T-cell (primary cell): Measurements from ENCODE around the gene IVD. TPM values are rescaled to one million over a fixed set of nuclear protein-coding genes. Genes with fewer than 3 reads are reported as not detected.

Experiments used
- ATAC-seq, 4 experiments: fragments of 200-7000 bp in 3 of 4; fragments of 150-1000 bp in 1 of 4; cut with Tn5 transposase; replicated peaks in 1 of 4; 1 replicate in 3 of 4; 2 replicates in 1 of 4; pipeline ENCODE4 v1.10.0; 2021; ENCODE audit warnings: moderate library complexity in 3 of 4, mild to moderate bottlenecking in 2 of 4, moderate number of reproducible peaks in 1 of 4
- CTCF ChIA-PET, 2 donors: fragments of 300-600 bp; sonication (Branson Sonifier 250); formaldehyde crosslinking; loops; one replicate each; lab custom pipeline; 2022; ENCODE audit warnings: antibody characterized with exemption in 2 of 2; lab: Charles Lee
- POLR2A ChIA-PET, 2 donors: fragments of 300-600 bp; sonication (Branson Sonifier 250); formaldehyde crosslinking; loops; one replicate each; lab custom pipeline; 2022; ENCODE audit warnings: antibody characterized with exemption in 2 of 2; lab: Charles Lee
- DNase-seq, 35 experiments: peaks; one replicate each; pipeline versions ENCODE4 v3.0.0 to v3.0.0-alpha.2; 2013 to 2023
- H3K27ac ChIP-seq: one replicate; pipeline ENCODE4 v1.5.1; 2013; ENCODE audit warnings: low read length
- H3K27me3 ChIP-seq, 2 experiments: replicated peaks in 1 of 2; 1 replicate in 1 of 2; 2 replicates in 1 of 2; pipeline versions ENCODE4 v1.6.1 to v1.7.0; 2013; ENCODE audit warnings: low read length in 1 of 2, mixed read lengths in 1 of 2; ENCODE audit not compliant: control insufficient read depth in 2 of 2, insufficient read depth in 2 of 2; ENCODE audit errors: extremely low read depth in 1 of 2
- H3K36me3 ChIP-seq, 2 donors: 1 replicate in 1 of 2; 2 replicates in 1 of 2; pipeline versions ENCODE4 v1.6.1 to v1.7.0; 2013; ENCODE audit warnings: low read length in 1 of 2; ENCODE audit not compliant: control insufficient read depth in 2 of 2, insufficient read depth in 1 of 2; ENCODE audit errors: extremely low read depth in 1 of 2
- H3K4me1 ChIP-seq, 2 experiments: 1 replicate in 1 of 2; 2 replicates in 1 of 2; pipeline versions ENCODE4 v1.6.1 to v1.7.0; 2013; ENCODE audit warnings: low read length in 2 of 2, mixed read lengths in 1 of 2; ENCODE audit not compliant: insufficient read depth in 2 of 2, control insufficient read depth in 1 of 2; ENCODE audit errors: extremely low read depth in 1 of 2
- H3K4me3 ChIP-seq, 2 donors: 1 replicate in 1 of 2; 2 replicates in 1 of 2; pipeline versions ENCODE4 v1.5.1 to v1.7.0; 2013; ENCODE audit warnings: mild to moderate bottlenecking in 2 of 2, low read length in 1 of 2, moderate library complexity in 1 of 2; ENCODE audit not compliant: control insufficient read depth in 1 of 2; ENCODE audit errors: extremely low read depth in 1 of 2
- H3K9me3 ChIP-seq: 2 replicates; pipeline ENCODE4 v1.7.0; 2013
- H3K27ac Mint-ChIP-seq, 2 donors: one replicate each; pipeline ENCODE4 v1.8.0; 2020 to 2021; ENCODE audit warnings: mild to moderate bottlenecking in 2 of 2, mixed read lengths in 2 of 2
- H3K27me3 Mint-ChIP-seq, 2 donors: one replicate each; pipeline ENCODE4 v1.8.0; 2021 to 2022; ENCODE audit warnings: mixed read lengths in 2 of 2
- H3K36me3 Mint-ChIP-seq: one replicate; pipeline ENCODE4 v1.8.0; 2021; ENCODE audit warnings: mixed read lengths
- H3K4me1 Mint-ChIP-seq, 3 donors: one replicate each; pipeline ENCODE4 v1.8.0; 2020 to 2022; ENCODE audit warnings: mixed read lengths in 3 of 3, mild to moderate bottlenecking in 1 of 3
- H3K4me3 Mint-ChIP-seq, 3 donors: one replicate each; pipeline ENCODE4 v1.8.0; 2020 to 2022; ENCODE audit warnings: mild to moderate bottlenecking in 3 of 3, mixed read lengths in 3 of 3, moderate library complexity in 3 of 3
- H3K9me3 Mint-ChIP-seq, 3 donors: one replicate each; pipeline ENCODE4 v1.8.0; 2020 to 2022; ENCODE audit warnings: mixed read lengths in 3 of 3
- WGBS: methylation state at CpG from one replicate; pipeline ENCODE4 v1.1.5; 2013; ENCODE audit warnings: missing lambda C conversion rate; ENCODE audit not compliant: insufficient coverage; 5-methylcytosine and 5-hydroxymethylcytosine counted together
- total RNA-seq, 35 experiments: library from RNA in 6 of 35; stranded (reverse) in 6 of 35; fragments of 120-200 nt in 1 of 35; gene quantifications; one replicate each; pipeline versions ENCODE4 v1.2.1 to v1.2.4 and lab custom pipeline; 2013 to 2026

The IVD gene
- total RNA-seq, 5 donors from 2014 or later (not counting 1 experiment from before 2014, with no cell fraction given) = 52.3 to 89.8 (median 81.4) TPM

GRCh38 chr15:40468898-40469331, 63.3 kb downstream of the IVD start:
- Histone ChIP-seq H3K27ac (peak overlapping the region; percentile 78), H3K4me3 (no peak overlapping the region), H3K4me1 (peaks cover 2 to 35% of the 10 kb centered on the region in 2 experiments), H3K36me3 (peaks cover 21 to 27% of the 10 kb centered on the region in 2 donors), H3K27me3 (no peaks in the 10 kb centered on the region), H3K9me3 (no peaks in the 10 kb centered on the region)
- Mint-ChIP-seq H3K9me3 (no peaks in the 10 kb centered on the region), H3K27me3 (no peaks in the 10 kb centered on the region), H3K4me1 (peaks cover 26 to 34% (median 30%) of the 10 kb centered on the region in 3 donors), H3K4me3 (no peak overlapping the region), H3K27ac (peak overlapping the region; percentile 81 to 87), H3K36me3 (peaks cover 11% of the 10 kb centered on the region)
- ATAC-seq = no peak
- ChIA-PET POLR2A (no interaction called here), CTCF (interaction anchor here (0.6 to 1.5 kb wide), 3 partner anchors 14 to 37 kb away, joined by 3 to 8 read pairs (median 3); no protein-coding TSS in a partner anchor)
- peak in 1 of 35 experiments; percentile 20 for DNase-seq
- WGBS = 100% methylated on average over 3 of the region's 4 CpGs

- Histone ChIP-seq H3K27ac (peak overlapping the region; percentile 78), H3K9me3 (no peaks in the 10 kb centered on the region), H3K4me3 (peak overlapping the region in 1 of 2 donors; percentile 44), H3K27me3 (no peaks in the 10 kb centered on the region), H3K36me3 (peaks cover 11 to 18% of the 10 kb centered on the region in 2 donors), H3K4me1 (peaks cover 2 to 34% of the 10 kb centered on the region in 2 experiments)
- Mint-ChIP-seq H3K4me1 (peaks cover 26 to 34% (median 30%) of the 10 kb centered on the region in 3 donors), H3K9me3 (no peaks in the 10 kb centered on the region), H3K36me3 (peaks cover 11% of the 10 kb centered on the region), H3K27ac (peak overlapping the region; percentile 81 to 87), H3K4me3 (peak overlapping the region; percentile 60 to 71 (median 64)), H3K27me3 (no peaks in the 10 kb centered on the region)
- WGBS = 93% methylated on average over 6 of the region's 7 CpGs
- DNase-seq (peak in 1 of 35 experiments; percentile 21), ATAC-seq (no peak)
- CTCF ChIA-PET = interaction anchor here (0.5 to 1.5 kb wide), 3 partner anchors 24 to 170 kb away, joined by 3 read pairs; no protein-coding TSS in a partner anchor
- POLR2A ChIA-PET = no interaction called here
Measured at GRCh38 chr15:40469776-40470390, 64.3 kb downstream of the IVD start.

DNA sequence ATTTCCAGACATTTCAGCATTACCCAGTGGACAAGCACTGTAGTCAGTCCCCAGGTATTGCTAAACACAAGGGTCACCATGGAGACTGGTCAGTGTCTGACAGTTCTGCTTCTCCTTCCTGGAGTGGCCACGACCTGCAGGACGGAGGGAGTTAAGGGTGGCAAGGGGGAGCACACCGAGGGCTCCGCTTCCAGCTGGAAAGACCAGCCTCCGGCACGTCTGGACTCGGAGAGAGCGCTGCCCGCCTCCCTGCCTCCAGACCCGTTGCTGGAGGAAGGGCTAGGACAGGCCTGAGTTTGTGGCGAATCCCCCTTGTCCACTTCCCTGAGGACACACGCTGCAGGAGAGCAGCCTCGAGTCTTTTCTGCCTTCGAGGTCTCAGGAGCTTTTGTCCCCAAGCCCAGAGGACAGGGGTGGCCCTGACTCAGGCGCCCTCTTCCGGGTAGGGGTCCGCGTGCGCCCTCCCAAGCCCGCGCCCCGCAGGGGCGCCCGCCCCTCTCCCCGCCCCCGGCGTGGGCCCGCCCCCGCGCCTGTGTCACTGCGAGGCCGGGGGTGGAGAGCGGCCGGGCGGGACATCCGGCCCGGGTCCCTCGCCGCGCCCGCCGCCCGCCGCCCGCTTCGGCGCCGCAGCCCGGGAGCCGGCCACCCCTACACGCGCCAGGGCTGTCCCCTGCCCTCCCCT, 65.0 kb downstream of the IVD start, which contains the start of gene CHST14:
CHST14 (plus strand) TSS at position 562 of the 682 bp plus-strand sequence. CDS start 230 bp downstream, outside the sequence.
- 21% methylated on average over 33 of the region's 52 CpGs for WGBS
- POLR2A ChIA-PET = no interaction called here
- peaks cover 6 to 11% of the 10 kb centered on the region in 2 donors for H3K36me3 ChIP-seq
- Mint-ChIP-seq H3K4me1 (peaks cover 26 to 30% (median 30%) of the 10 kb centered on the region in 3 donors), H3K36me3 (peaks cover 4% of the 10 kb centered on the region), H3K9me3 (no peaks in the 10 kb centered on the region), H3K27me3 (no peaks in the 10 kb centered on the region), H3K4me3 (peak within 1 kb of the TSS; percentile 83 to 87 (median 85)), H3K27ac (peak within 1 kb of the TSS; percentile 81 to 90)
- ATAC-seq (peak; percentile 86 to 91 (median 88)), DNase-seq (peak in 31 of 35 experiments; percentile 25 to 73 (median 47))
- no peaks in the 10 kb centered on the region for H3K9me3 ChIP-seq
- H3K27me3 ChIP-seq = no peaks in the 10 kb centered on the region
- peak within 1 kb of the TSS; percentile 74 to 78 for H3K4me3 ChIP-seq
- CTCF ChIA-PET = interaction anchor here in 1 of 2 donors (1.5 kb wide), 1 partner anchor 35 kb away, joined by 3 read pairs; no protein-coding TSS in a partner anchor
- peaks cover 2 to 34% of the 10 kb centered on the region in 2 experiments for H3K4me1 ChIP-seq
- peak within 1 kb of the TSS; percentile 78 for H3K27ac ChIP-seq

Other genes starting within 250 kb of the IVD start
- gene BUB1B, start 244.7 kb upstream of the IVD start, total RNA-seq = 1 to 10 TPM in 4 of 5 donors, under 1 TPM in 1; 0.79 to 2.2 (median 1.9) TPM
- gene PAK6, start 166.7 kb upstream of the IVD start, total RNA-seq = 1 to 10 TPM in 2 of 5 donors, under 1 TPM in 1, not detected in 2; 0.28 to 2.1 (median 1.4) TPM
- under 1 TPM in 2 of 5 donors, not detected in 3; 0.23 to 0.38 TPM for gene ANKRD63, start 122.7 kb upstream of the IVD start, total RNA-seq
- 100 to 1,000 TPM; 242 to 293 (median 245) TPM for gene PLCB2, start 97.9 kb upstream of the IVD start, total RNA-seq
- gene INAFM2, start 82.1 kb upstream of the IVD start, total RNA-seq = 10 to 100 TPM in 1 of 5 donors, 1 to 10 TPM in 4; 5.5 to 10.9 (median 6.4) TPM
- 1 to 10 TPM in 4 of 5 donors, under 1 TPM in 1; 0.80 to 2.2 (median 1.7) TPM for gene CCDC9B, start 64.9 kb upstream of the IVD start, total RNA-seq
- gene PHGR1, start 54.8 kb upstream of the IVD start, total RNA-seq = under 1 TPM in 1 of 5 donors, not detected in 4; 0.70 TPM
- gene DISP2, start 47.6 kb upstream of the IVD start, total RNA-seq = 1 to 10 TPM in 1 of 5 donors, under 1 TPM in 4; 0.03 to 1.4 (median 0.18) TPM
- 1 to 10 TPM; 3.8 to 8.0 (median 6.2) TPM for gene KNSTRN, start 23.1 kb upstream of the IVD start, total RNA-seq
- 10 to 100 TPM; 31.1 to 50.9 (median 48.1) TPM for gene BAHD1, start 35.2 kb downstream of the IVD start, total RNA-seq
- gene CHST14, start 65.2 kb downstream of the IVD start, total RNA-seq = 10 to 100 TPM in 2 of 5 donors, 1 to 10 TPM in 3; 5.8 to 13.3 (median 9.9) TPM
- 10 to 100 TPM; 19.9 to 31.5 (median 27.2) TPM for gene CCDC32, start 159.2 kb downstream of the IVD start, total RNA-seq
- gene RPUSD2, start 163.5 kb downstream of the IVD start, total RNA-seq = 10 to 100 TPM; 17.4 to 24.7 (median 18.9) TPM
- 1 to 10 TPM in 4 of 5 donors, under 1 TPM in 1; 0.55 to 3.8 (median 1.7) TPM for gene KNL1, start 188.5 kb downstream of the IVD start, total RNA-seq